H1 (cell line): Measurements from ENCODE around the gene MNAT1. TPM values are rescaled to one million over a fixed set of nuclear protein-coding genes. Genes with fewer than 3 reads are reported as not detected.

Experiments used
- BCL11A ChIP-seq, 2 experiments: IDR thresholded peaks; one replicate each; pipeline ENCODE4 v1.6.1; 2011; ENCODE audit warnings: low read depth in 2 of 2, low read length in 2 of 2, mild to moderate bottlenecking in 2 of 2
- CHD2 ChIP-seq: IDR thresholded peaks from 2 replicates; pipeline ENCODE4 v1.6.1; 2012; ENCODE audit warnings: low read length, improper control_type of control experiment
- E2F6 ChIP-seq: IDR thresholded peaks from 2 replicates; pipeline ENCODE4 v1.6.1; 2012; ENCODE audit warnings: inconsistent platforms
- EGR1 ChIP-seq: IDR thresholded peaks from 2 replicates; pipeline ENCODE4 v1.6.1; 2011; ENCODE audit warnings: low read depth, low read length, borderline replicate concordance
- EP300 ChIP-seq, 2 experiments: IDR thresholded peaks; 1 replicate in 1 of 2; 2 replicates in 1 of 2; pipeline ENCODE4 v1.6.1; 2011 to 2012; ENCODE audit warnings: low read depth in 2 of 2, low read length in 2 of 2, mild to moderate bottlenecking in 2 of 2, borderline replicate concordance in 1 of 2, inconsistent platforms in 1 of 2, moderate library complexity in 1 of 2
- EZH2 ChIP-seq: fragments of 200-600 bp; sonication (generic); IDR thresholded peaks from 2 replicates; pipeline ENCODE4 v1.7.1; 2012; ENCODE audit warnings: low read depth, mild to moderate bottlenecking, moderate library complexity, low read length, inconsistent platforms; ENCODE audit not compliant: severe bottlenecking
- GTF2F1 ChIP-seq: IDR thresholded peaks from 2 replicates; pipeline ENCODE4 v1.6.1; 2012; ENCODE audit warnings: low read depth, low read length, improper control_type of control experiment, borderline replicate concordance
- HDAC2 ChIP-seq, 2 experiments: fragments of 300-600 bp in 1 of 2; sonication (generic) in 1 of 2; IDR thresholded peaks; 2 replicates each; pipeline ENCODE4 v1.6.1; 2011 to 2012; ENCODE audit warnings: low read depth in 2 of 2, low read length in 2 of 2, mild to moderate bottlenecking in 2 of 2, moderate library complexity in 2 of 2, borderline replicate concordance in 1 of 2, inconsistent platforms in 1 of 2
- POLR2A ChIP-seq, 2 experiments: IDR thresholded peaks; 1 replicate in 1 of 2; 2 replicates in 1 of 2; pipeline ENCODE4 v1.6.1; 2011; ENCODE audit warnings: low read depth in 2 of 2, low read length in 2 of 2, mild to moderate bottlenecking in 2 of 2; ENCODE audit errors: control extremely low read depth in 1 of 2
- RBBP5 ChIP-seq: IDR thresholded peaks from 2 replicates; pipeline ENCODE4 v1.7.1; 2012; ENCODE audit warnings: low read depth, mild to moderate bottlenecking, inconsistent platforms, low read length, moderate library complexity, borderline replicate concordance
- RNF2 ChIP-seq: fragments of 200-900, 300-1000 bp; sonication (generic); IDR thresholded peaks from 2 replicates; pipeline ENCODE4 v1.7.1; 2016; ENCODE audit warnings: borderline replicate concordance, low read depth, mild to moderate bottlenecking, antibody characterized with exemption, low read length; ENCODE audit not compliant: poor library complexity, severe bottlenecking; ENCODE audit errors: missing control alignments
- SIRT6 ChIP-seq: IDR thresholded peaks from one replicate; pipeline ENCODE4 v1.7.1; 2012; ENCODE audit warnings: low read length, inconsistent platforms
- SP1 ChIP-seq: IDR thresholded peaks from 2 replicates; pipeline ENCODE4 v1.6.1; 2011; ENCODE audit warnings: low read depth, low read length
- SP4 ChIP-seq: IDR thresholded peaks from 2 replicates; pipeline ENCODE4 v1.6.1; 2012; ENCODE audit warnings: low read length, inconsistent platforms
- SRF ChIP-seq: IDR thresholded peaks from 2 replicates; pipeline ENCODE4 v1.6.1; 2011; ENCODE audit warnings: mild to moderate bottlenecking, low read depth, low read length, moderate library complexity
- SUZ12 ChIP-seq: fragments of 200-600 bp; sonication (generic); IDR thresholded peaks from 2 replicates; pipeline ENCODE4 v1.6.1; 2012; ENCODE audit warnings: mild to moderate bottlenecking, inconsistent platforms, low read length, moderate library complexity, mixed read lengths
- TAF7 ChIP-seq: optimal IDR thresholded peaks from 2 replicates; pipeline ENCODE3; 2011; ENCODE audit warnings: low read depth, mild to moderate bottlenecking, inconsistent platforms, low read length, moderate library complexity, borderline replicate concordance
- TBP ChIP-seq: IDR thresholded peaks from 2 replicates; pipeline ENCODE4 v1.6.1; 2011; ENCODE audit warnings: low read depth, low read length, improper control_type of control experiment
- TCF12 ChIP-seq: IDR thresholded peaks from 2 replicates; pipeline ENCODE4 v1.6.1; 2011; ENCODE audit warnings: low read depth, mild to moderate bottlenecking, low read length
- YY1 ChIP-seq: IDR thresholded peaks from 2 replicates; pipeline ENCODE4 v1.6.1; 2011; ENCODE audit warnings: low read depth, mild to moderate bottlenecking, low read length
- polyA plus RNA-seq, 7 experiments: library from polyadenylated mRNA; depleted of rRNA in 3 of 7; stranded (reverse) in 5 of 7; unstranded in 2 of 7; fragments of >200 nt in 5 of 7; fragments of 200-250 nt in 2 of 7; gene quantifications; 1 replicate in 5 of 7; 2 replicates in 1 of 7; 4 replicates in 1 of 7; pipeline versions ENCODE4 v1.2.1 to v1.2.3, GENCODE V29; 2011 to 2013; ENCODE audit warnings: missing spikeins in 2 of 7, mixed read lengths in 2 of 7
- total RNA-seq: library from RNA; stranded (reverse); fragmentation: NEBNext Ultra II Directional; extraction: Animal tissue kit (Norgen Biotek cat#: 25700); gene quantifications from 2 replicates; pipeline ENCODE4 v1.2.1, GENCODE V29; 2021
- TF ChIP-seq, protein P1 (sequence below), 3 experiments: IDR thresholded peaks; 1 replicate in 2 of 3; 2 replicates in 1 of 3; pipeline versions ENCODE4 v1.5.1 to v1.6.1; 2011; ENCODE audit warnings: low read length in 3 of 3, mild to moderate bottlenecking in 3 of 3, inconsistent platforms in 2 of 3, low read depth in 1 of 3, moderate library complexity in 1 of 3; ENCODE audit not compliant: insufficient read depth in 1 of 3; ENCODE audit errors: control extremely low read depth in 1 of 3

The MNAT1 gene
- total and polyA plus RNA-seq, 2 of the 8 experiments (the other 6 are each of a cell fraction or from before 2014, with no cell fraction given), result 34.7 to 52.1 TPM

GRCh38 chr14:60723116-60723906 lies 11.2 kb upstream of the MNAT1 start (continued):
- TF ChIP-seq CHD2 (no peak), EP300 (IDR thresholded peaks at IDR 0.05; ENCODE audit: borderline replicate concordance in 1 of 2, low read depth in 2 of 2, low read length in 2 of 2) (no peak), EZH2 (no peak), TAF7 (no peak), E2F6 (no peak), GTF2F1 (no peak), SUZ12 (no peak), SP1 (no peak), POLR2A (IDR thresholded peaks at IDR 0.05; ENCODE audit: control extremely low read depth in 1 of 2, low read depth in 2 of 2, low read length in 2 of 2) (peak in 1 of 2 experiments; percentile 63; a peak in 2 of 3 replicates), RBBP5 (peak; percentile 86; the same call in 1 of the 2 replicates), YY1 (peak; percentile 71; the same call in 1 of the 2 replicates), HDAC2 (IDR thresholded peaks at IDR 0.05; ENCODE audit: borderline replicate concordance in 1 of 2, low read depth in 2 of 2, low read length in 2 of 2) (no peak), SRF (no peak), SIRT6 (no peak), TBP (no peak), TCF12 (no peak), RNF2 (no peak), BCL11A (IDR thresholded peaks at IDR 0.05; ENCODE audit: low read depth in 2 of 2, low read length in 2 of 2) (no peak), SP4 (no peak), EGR1 (no peak)
- TF ChIP-seq, protein P1, sequence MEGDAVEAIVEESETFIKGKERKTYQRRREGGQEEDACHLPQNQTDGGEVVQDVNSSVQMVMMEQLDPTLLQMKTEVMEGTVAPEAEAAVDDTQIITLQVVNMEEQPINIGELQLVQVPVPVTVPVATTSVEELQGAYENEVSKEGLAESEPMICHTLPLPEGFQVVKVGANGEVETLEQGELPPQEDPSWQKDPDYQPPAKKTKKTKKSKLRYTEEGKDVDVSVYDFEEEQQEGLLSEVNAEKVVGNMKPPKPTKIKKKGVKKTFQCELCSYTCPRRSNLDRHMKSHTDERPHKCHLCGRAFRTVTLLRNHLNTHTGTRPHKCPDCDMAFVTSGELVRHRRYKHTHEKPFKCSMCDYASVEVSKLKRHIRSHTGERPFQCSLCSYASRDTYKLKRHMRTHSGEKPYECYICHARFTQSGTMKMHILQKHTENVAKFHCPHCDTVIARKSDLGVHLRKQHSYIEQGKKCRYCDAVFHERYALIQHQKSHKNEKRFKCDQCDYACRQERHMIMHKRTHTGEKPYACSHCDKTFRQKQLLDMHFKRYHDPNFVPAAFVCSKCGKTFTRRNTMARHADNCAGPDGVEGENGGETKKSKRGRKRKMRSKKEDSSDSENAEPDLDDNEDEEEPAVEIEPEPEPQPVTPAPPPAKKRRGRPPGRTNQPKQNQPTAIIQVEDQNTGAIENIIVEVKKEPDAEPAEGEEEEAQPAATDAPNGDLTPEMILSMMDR (IDR thresholded peaks at IDR 0.05; ENCODE audit: control extremely low read depth in 1 of 3, insufficient read depth in 1 of 3, low read depth in 1 of 3, low read length in 3 of 3), result no peak
